Measurements from ENCODE around the gene MED16.

DNA sequence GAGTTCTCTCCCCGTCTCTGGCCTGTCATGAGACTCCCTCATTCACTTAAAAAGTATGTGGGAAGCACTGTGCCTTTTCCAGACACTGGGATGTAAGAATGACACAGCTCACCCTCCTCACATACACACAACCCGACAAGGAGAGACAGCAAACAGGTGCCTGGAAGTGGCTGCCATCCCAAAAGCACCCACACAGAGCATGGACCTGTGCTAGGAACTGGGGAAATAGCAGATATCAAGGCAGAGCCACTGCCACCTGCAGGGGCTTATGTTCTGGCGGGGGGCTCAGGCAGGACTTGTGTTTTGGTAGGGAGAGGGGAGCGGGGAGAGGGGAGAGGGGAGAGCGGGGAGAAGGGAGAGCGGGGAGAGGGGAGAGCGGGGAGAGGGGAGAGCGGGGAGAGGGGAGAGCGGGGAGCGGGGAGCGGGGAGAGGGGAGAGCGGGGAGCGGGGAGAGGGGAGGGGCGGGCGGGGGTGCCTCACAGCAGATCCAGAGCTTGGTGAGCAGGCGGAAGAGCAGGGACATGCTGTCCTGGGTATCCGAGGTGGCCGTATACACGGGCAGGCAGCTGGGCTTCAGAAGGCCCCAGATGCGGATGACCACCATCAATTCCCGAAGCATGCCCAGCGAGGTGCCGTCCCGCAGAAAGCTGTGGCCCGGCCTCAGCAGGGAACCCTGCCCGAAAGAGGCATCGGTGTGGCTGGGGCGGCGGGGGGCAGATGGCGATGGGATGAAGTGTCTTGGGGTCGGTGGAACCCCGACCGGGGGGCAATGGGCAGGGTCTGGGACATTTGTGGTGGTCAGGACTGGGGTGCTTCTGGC, 21.3 kb downstream of the MED16 start:
- TF ChIP-seq, protein P1, sequence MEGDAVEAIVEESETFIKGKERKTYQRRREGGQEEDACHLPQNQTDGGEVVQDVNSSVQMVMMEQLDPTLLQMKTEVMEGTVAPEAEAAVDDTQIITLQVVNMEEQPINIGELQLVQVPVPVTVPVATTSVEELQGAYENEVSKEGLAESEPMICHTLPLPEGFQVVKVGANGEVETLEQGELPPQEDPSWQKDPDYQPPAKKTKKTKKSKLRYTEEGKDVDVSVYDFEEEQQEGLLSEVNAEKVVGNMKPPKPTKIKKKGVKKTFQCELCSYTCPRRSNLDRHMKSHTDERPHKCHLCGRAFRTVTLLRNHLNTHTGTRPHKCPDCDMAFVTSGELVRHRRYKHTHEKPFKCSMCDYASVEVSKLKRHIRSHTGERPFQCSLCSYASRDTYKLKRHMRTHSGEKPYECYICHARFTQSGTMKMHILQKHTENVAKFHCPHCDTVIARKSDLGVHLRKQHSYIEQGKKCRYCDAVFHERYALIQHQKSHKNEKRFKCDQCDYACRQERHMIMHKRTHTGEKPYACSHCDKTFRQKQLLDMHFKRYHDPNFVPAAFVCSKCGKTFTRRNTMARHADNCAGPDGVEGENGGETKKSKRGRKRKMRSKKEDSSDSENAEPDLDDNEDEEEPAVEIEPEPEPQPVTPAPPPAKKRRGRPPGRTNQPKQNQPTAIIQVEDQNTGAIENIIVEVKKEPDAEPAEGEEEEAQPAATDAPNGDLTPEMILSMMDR (IDR thresholded peaks at IDR 0.05; ENCODE audit: borderline replicate concordance, extremely low read depth, low read length, poor library complexity, severe bottlenecking) = no peak
- no peak for TF ChIP-seq EZH2 (IDR thresholded peaks at IDR 0.05; ENCODE audit: borderline replicate concordance, low read depth, low read length, severe bottlenecking)
